Gastroesophageal sphincter (tissue), 3 donors: ENCODE data around the gene DCP2.

ENCODE experiments used
- CTCF ChIP-seq, 4 experiments: fragments of 200-600 bp in 2 of 4; fragments of 450-650 bp in 2 of 4; sonication (generic) in 1 of 4; IDR thresholded peaks; one replicate each; pipeline ENCODE4 v1.5.1; 2017 to 2019; ENCODE audit warnings: antibody characterized with exemption in 4 of 4, mild to moderate bottlenecking in 2 of 4, moderate library complexity in 2 of 4
- EP300 ChIP-seq: sonication (generic); formaldehyde crosslinking; IDR thresholded peaks from one replicate; pipeline ENCODE4 v1.6.1; 2017; ENCODE audit warnings: antibody characterized with exemption, mild to moderate bottlenecking
- POLR2A ChIP-seq, 2 donors: fragments of 450-650 bp; IDR thresholded peaks; one replicate each; pipeline ENCODE4 v1.6.1; 2017; ENCODE audit warnings: antibody characterized with exemption in 2 of 2, mild to moderate bottlenecking in 2 of 2, moderate library complexity in 1 of 2
- POLR2AphosphoS5 ChIP-seq: sonication (generic); formaldehyde crosslinking; IDR thresholded peaks from one replicate; pipeline ENCODE4 v1.6.1; 2017; ENCODE audit warnings: antibody characterized with exemption

- peak; percentile 78 to 86 (median 84) for TF ChIP-seq CTCF (IDR thresholded peaks at IDR 0.05)
- peak; percentile 37 for TF ChIP-seq POLR2AphosphoS5
- TF ChIP-seq EP300 = no peak
- TF ChIP-seq POLR2A (IDR thresholded peaks at IDR 0.05) = no peak
These were observed 19.4 kb downstream of the DCP2 start for GRCh38 chr5:112995764-112996618.
